ENCODE results near the gene SLC22A23.
"Not testable (repeated sequence)": the region's sequence is repeated elsewhere in the genome, so short reads cannot be mapped to it uniquely, and the experiment has no call there.

SLC22A23 gene

DNA sequence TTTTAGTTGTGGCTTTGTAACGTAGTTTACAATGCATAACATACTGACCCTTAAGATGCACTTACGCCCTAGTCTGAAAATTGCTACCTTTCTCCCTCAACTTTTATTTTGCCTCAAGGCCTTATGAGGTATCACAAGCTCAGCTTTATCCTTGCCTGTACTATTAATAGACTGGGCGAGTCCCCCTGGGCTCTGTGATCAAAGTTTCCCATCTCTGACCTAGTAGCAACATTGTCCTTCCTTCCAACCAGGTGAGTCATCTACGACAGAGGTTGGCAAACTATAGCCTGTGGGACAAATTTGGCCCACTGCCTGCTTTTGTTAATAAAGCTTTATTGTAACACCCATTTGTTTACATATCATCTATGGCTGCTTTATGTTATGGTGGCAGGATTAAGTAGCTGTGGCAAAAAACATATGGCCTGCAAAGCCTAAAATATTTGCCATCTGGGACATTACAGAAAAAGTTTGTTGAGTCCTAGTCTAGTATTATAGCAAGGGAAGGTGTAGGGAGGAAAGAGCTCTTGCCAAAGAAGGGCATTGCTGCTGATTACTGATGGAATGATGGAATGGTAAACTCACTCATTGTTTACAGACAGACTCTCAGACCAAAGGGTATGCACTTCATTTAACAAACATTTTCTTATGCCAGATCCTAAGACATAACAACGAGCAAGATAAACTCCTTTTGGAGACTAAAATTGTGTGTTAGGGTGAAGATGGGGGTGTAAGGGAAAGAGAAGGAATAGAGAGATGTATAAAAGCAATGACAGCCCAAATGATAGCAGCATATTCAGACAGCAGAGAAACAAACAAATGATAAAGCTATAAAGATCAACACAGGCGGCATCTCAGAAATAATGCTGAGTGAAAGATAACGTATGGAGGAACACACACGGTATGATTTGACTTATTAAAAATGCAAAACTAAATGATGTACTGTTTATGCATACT lies 74.2 kb downstream of the SLC22A23 start:
- no peak overlapping the region for H3K4me3 ChIP-seq (ENCODE audit: low read depth, low read length)
- TF ChIP-seq, protein P1, sequence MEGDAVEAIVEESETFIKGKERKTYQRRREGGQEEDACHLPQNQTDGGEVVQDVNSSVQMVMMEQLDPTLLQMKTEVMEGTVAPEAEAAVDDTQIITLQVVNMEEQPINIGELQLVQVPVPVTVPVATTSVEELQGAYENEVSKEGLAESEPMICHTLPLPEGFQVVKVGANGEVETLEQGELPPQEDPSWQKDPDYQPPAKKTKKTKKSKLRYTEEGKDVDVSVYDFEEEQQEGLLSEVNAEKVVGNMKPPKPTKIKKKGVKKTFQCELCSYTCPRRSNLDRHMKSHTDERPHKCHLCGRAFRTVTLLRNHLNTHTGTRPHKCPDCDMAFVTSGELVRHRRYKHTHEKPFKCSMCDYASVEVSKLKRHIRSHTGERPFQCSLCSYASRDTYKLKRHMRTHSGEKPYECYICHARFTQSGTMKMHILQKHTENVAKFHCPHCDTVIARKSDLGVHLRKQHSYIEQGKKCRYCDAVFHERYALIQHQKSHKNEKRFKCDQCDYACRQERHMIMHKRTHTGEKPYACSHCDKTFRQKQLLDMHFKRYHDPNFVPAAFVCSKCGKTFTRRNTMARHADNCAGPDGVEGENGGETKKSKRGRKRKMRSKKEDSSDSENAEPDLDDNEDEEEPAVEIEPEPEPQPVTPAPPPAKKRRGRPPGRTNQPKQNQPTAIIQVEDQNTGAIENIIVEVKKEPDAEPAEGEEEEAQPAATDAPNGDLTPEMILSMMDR (IDR thresholded peaks at IDR 0.05; ENCODE audit: low read depth, low read length) = no peak

- no peak overlapping the region for H3K4me3 ChIP-seq (ENCODE audit: low read depth, low read length)
- TF ChIP-seq, protein P1 (IDR thresholded peaks at IDR 0.05; ENCODE audit: low read depth, low read length) = no peak
These were observed 75.5 kb downstream of the SLC22A23 start for GRCh38 chr6:3381233-3381921.

GRCh38 chr6:3380344-3381232 lies 76.3 kb downstream of the SLC22A23 start:
- TF ChIP-seq, protein P1 (IDR thresholded peaks at IDR 0.05; ENCODE audit: low read depth, low read length) = no peak
- H3K4me3 ChIP-seq (ENCODE audit: low read depth, low read length) = no peak overlapping the region

DNA sequence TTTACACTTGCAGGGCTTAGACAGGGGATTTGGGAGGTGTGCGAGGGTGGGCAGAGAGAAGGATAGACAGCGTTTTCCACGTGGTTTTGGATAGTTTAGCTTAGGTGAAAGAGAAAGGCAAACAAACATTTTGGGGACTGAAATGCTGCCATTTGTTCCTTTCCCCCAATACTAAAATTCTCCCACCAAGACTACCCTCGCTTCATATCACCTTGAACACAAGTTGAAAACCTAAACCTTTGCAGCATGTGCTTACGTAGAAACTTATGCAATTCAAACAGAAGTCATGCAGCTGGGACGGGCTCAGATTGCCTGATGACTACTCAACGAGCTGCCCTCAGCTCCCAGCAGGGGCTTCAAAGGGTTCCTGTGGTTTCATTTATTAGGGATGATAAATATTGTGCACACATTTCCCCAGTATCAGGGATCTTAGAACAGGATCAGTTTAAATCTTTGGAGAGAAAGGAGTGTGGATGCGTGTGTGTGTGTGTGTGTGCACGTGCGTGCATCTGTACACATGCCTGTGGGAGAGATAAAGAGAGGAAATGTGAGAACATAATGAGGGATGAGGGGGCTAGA lies 77.3 kb downstream of the SLC22A23 start:
- H3K4me3 ChIP-seq (ENCODE audit: low read depth, low read length) = no peak overlapping the region
- TF ChIP-seq, protein P1 (IDR thresholded peaks at IDR 0.05; ENCODE audit: low read depth, low read length) = no peak

DNA sequence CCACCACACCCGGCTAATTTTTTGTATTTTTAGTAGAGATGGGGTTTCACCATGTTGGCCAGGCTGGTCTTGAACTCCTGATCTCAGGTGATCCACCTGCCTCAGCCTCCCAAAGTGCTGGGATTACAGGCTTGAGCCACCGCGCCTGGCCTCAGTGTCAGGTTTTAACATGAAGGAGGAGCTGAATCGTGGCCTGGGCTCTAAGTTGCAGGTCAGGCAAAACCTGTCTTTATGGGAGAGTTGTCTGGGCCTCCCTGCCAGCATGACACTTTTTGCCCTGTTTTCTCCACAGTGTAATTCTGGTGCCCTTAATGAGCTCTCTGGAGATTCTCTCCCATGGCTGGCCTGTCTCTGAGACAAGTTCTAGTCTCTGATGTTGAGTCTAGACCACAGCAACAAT lies 78.0 kb downstream of the SLC22A23 start:
- not testable (repeated sequence) for H3K4me3 ChIP-seq (ENCODE audit: low read depth, low read length)

DNA sequence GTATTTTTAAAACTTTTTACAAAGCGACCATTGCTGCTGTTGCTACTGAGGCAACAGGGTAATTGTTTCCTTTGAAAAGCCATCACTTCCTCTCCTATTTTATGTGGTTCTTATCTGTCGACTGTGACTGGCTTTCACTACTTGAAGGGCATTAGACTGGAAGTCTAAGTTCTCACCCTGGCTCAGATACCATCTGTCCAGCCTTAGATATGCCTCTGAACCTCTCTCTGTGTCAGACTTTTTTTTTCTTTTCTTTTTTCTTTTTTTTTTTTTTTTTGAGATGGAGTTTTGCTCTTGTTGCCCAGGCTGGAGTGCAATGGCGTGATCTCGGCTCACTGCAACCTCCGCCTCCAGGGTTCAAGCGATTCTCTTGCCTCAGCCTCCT lies 78.5 kb downstream of the SLC22A23 start:
- not testable (repeated sequence) for H3K4me3 ChIP-seq (ENCODE audit: low read depth, low read length)

GRCh38 chr6:3377536-3378397 lies 79.1 kb downstream of the SLC22A23 start:
- TF ChIP-seq, protein P1 (IDR thresholded peaks at IDR 0.05; ENCODE audit: low read depth, low read length) = no peak
- no peak overlapping the region for H3K4me3 ChIP-seq (ENCODE audit: low read depth, low read length)

All from WI38 (cell line).